ENCODE results near the gene STK38. TPM values are rescaled to one million over a fixed set of nuclear protein-coding genes. Genes with fewer than 3 reads are reported as not detected.

STK38 gene
- total and polyA plus RNA-seq, 2 donors (not counting 1 experiment from before 2014, with no cell fraction given): 26.1 to 67.4 TPM

DNA sequence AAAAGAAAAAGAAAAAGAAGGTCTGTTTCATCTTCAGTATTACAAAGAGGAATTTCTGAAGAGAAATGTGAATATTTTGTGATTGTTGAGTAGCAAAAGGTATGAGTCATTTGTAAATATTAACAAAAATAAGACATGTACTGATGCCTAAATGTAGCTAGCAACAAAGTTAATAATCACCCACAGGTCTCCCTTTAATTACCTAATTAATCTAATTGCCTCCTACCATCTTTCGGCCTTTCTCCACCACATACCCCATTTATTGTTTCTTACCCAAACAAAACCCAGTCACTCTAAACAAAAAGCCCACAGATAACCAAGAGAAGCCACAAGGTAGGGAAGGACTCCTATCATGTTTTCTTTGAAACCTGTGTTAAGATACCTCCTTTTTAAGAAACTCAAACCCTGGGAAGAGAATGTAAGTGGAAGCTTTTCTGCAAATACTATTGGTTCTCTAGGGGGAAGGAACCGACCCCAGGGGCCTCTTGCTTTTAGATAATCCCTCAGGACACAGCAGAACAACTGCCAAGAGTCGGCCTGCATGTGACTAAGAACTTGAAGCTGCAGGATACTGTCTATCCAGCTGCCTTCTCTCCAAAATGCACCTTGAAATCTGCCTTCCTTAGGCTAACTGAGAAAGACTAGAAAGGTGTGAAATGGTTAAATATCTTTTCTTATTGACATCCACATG is 16.1 kb upstream of the STK38 start:
- H3K4me3 Mint-ChIP-seq: no peak overlapping the region
- Histone ChIP-seq H2AFZ (ENCODE audit: insufficient read depth, low read depth, low read length, poor library complexity, severe bottlenecking) (no peak overlapping the region), H3K4me1 (ENCODE audit: control insufficient read depth in 2 of 2, insufficient read depth in 2 of 2, low read length in 2 of 2) (peaks cover 5 to 6% of the 10 kb centered on the region in 2 donors), H3K9ac (ENCODE audit: low read length) (no peak overlapping the region), H3K4me3 (ENCODE audit: control extremely low read depth in 1 of 5, extremely low read depth in 1 of 5, insufficient read depth in 1 of 5, low read depth in 2 of 5, low read length in 4 of 5) (no peak overlapping the region), H3K9me3 (ENCODE audit: control extremely low read depth in 1 of 3, control insufficient read depth in 2 of 3, insufficient read depth in 1 of 3, low read length in 2 of 3) (no peaks in the 10 kb centered on the region), H3K27me3 (replicated peaks in 1 of 4; ENCODE audit: control extremely low read depth in 1 of 4, control insufficient read depth in 3 of 4, insufficient read depth in 4 of 4, low read length in 3 of 4) (no peaks in the 10 kb centered on the region), H4K20me1 (ENCODE audit: control insufficient read depth, insufficient read depth, low read length, poor library complexity, severe bottlenecking) (no peaks in the 10 kb centered on the region), H3K36me3 (replicated peaks in 1 of 2; ENCODE audit: control extremely low read depth in 1 of 2, control insufficient read depth in 1 of 2, extremely low read depth in 1 of 2, insufficient read depth in 2 of 2, low read length in 1 of 2) (no peaks in the 10 kb centered on the region), H3K4me2 (replicated peaks; ENCODE audit: low read depth, low read length, poor library complexity, severe bottlenecking) (no peak overlapping the region), H3K79me2 (ENCODE audit: control insufficient read depth, insufficient read depth, low read length) (no peaks in the 10 kb centered on the region), H3K27ac (ENCODE audit: low read length in 2 of 2) (no peak overlapping the region)
- TF ChIP-seq, protein P1, sequence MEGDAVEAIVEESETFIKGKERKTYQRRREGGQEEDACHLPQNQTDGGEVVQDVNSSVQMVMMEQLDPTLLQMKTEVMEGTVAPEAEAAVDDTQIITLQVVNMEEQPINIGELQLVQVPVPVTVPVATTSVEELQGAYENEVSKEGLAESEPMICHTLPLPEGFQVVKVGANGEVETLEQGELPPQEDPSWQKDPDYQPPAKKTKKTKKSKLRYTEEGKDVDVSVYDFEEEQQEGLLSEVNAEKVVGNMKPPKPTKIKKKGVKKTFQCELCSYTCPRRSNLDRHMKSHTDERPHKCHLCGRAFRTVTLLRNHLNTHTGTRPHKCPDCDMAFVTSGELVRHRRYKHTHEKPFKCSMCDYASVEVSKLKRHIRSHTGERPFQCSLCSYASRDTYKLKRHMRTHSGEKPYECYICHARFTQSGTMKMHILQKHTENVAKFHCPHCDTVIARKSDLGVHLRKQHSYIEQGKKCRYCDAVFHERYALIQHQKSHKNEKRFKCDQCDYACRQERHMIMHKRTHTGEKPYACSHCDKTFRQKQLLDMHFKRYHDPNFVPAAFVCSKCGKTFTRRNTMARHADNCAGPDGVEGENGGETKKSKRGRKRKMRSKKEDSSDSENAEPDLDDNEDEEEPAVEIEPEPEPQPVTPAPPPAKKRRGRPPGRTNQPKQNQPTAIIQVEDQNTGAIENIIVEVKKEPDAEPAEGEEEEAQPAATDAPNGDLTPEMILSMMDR (IDR thresholded peaks at IDR 0.05): no peak
- no peak for TF ChIP-seq EZH2 (IDR thresholded peaks at IDR 0.05; ENCODE audit: borderline replicate concordance, insufficient read depth, low read depth, low read length, poor library complexity, severe bottlenecking)
- no peak for ATAC-seq (ENCODE audit: low read depth)
- no peaks in the 10 kb centered on the region for H3K9me3 Mint-ChIP-seq (ENCODE audit: insufficient read depth)
- ChIA-PET POLR2A (no interaction called here), CTCF (no interaction called here)
- H3K27ac Mint-ChIP-seq: no peak overlapping the region
- H3K4me1 Mint-ChIP-seq: peaks cover 11% of the 10 kb centered on the region
- H3K27me3 Mint-ChIP-seq: peaks cover 4% of the 10 kb centered on the region
- 50% methylated on average over 2 of the region's 3 CpGs for WGBS (ENCODE audit: insufficient coverage)
- no peak for DNase-seq
- intact Hi-C loops (cut with micrococcal nuclease): no loop called here

DNA sequence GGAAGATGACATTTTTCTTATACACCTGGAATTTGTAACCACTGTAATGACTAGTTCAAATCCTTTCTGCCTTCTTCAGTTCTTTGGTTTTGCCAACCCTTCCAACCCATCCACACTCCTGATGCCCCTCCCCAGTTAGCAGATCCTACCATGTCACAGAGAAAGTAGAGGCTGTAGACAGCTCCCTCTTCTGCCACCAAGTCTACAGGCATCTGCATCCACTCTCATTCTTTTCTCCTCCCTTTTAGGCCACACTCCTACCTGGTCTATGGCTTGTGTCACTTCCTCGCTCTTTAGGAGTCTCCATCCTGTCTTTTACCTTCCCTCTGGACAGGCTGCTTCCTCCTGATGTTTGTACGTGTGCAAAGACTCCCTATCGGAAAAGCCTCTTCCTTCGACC is 13.5 kb upstream of the STK38 start:
- no peaks in the 10 kb centered on the region for H3K9me3 ChIP-seq (ENCODE audit: control extremely low read depth in 1 of 3, control insufficient read depth in 2 of 3, insufficient read depth in 1 of 3, low read length in 2 of 3)
- DNase-seq (no peak), ATAC-seq (ENCODE audit: low read depth) (no peak)
- H3K36me3 ChIP-seq (replicated peaks in 1 of 2; ENCODE audit: control extremely low read depth in 1 of 2, control insufficient read depth in 1 of 2, extremely low read depth in 1 of 2, insufficient read depth in 2 of 2, low read length in 1 of 2): no peaks in the 10 kb centered on the region
- ChIA-PET POLR2A (no interaction called here), CTCF (no interaction called here)
- H3K27me3 Mint-ChIP-seq: peaks cover 4% of the 10 kb centered on the region
- no peak overlapping the region for H3K4me3 Mint-ChIP-seq
- no peak overlapping the region for H2AFZ ChIP-seq (ENCODE audit: insufficient read depth, low read depth, low read length, poor library complexity, severe bottlenecking)
- 98% methylated on average over 4 of the region's 4 CpGs for WGBS (ENCODE audit: insufficient coverage)
- H3K4me2 ChIP-seq (replicated peaks; ENCODE audit: low read depth, low read length, poor library complexity, severe bottlenecking): no peak overlapping the region
- no peak overlapping the region for H3K27ac Mint-ChIP-seq
- TF ChIP-seq, protein P1 (IDR thresholded peaks at IDR 0.05): no peak
- TF ChIP-seq EZH2 (IDR thresholded peaks at IDR 0.05; ENCODE audit: borderline replicate concordance, insufficient read depth, low read depth, low read length, poor library complexity, severe bottlenecking): no peak
- no peak overlapping the region for H3K27ac ChIP-seq (ENCODE audit: low read length in 2 of 2)
- H4K20me1 ChIP-seq (ENCODE audit: control insufficient read depth, insufficient read depth, low read length, poor library complexity, severe bottlenecking): no peaks in the 10 kb centered on the region
- peaks cover 5 to 6% of the 10 kb centered on the region in 2 donors for H3K4me1 ChIP-seq (ENCODE audit: control insufficient read depth in 2 of 2, insufficient read depth in 2 of 2, low read length in 2 of 2)
- H3K4me3 ChIP-seq (ENCODE audit: control extremely low read depth in 1 of 5, extremely low read depth in 1 of 5, insufficient read depth in 1 of 5, low read depth in 2 of 5, low read length in 4 of 5): no peak overlapping the region
- H3K9me3 Mint-ChIP-seq (ENCODE audit: insufficient read depth): no peaks in the 10 kb centered on the region
- H3K4me1 Mint-ChIP-seq: peaks cover 11% of the 10 kb centered on the region
- no peak overlapping the region for H3K9ac ChIP-seq (ENCODE audit: low read length)
- no peaks in the 10 kb centered on the region for H3K79me2 ChIP-seq (ENCODE audit: control insufficient read depth, insufficient read depth, low read length)
- no peaks in the 10 kb centered on the region for H3K27me3 ChIP-seq (replicated peaks in 1 of 4; ENCODE audit: control extremely low read depth in 1 of 4, control insufficient read depth in 3 of 4, insufficient read depth in 4 of 4, low read length in 3 of 4)
- intact Hi-C loops (cut with micrococcal nuclease): no loop called here

All from B cell (primary cell).